Prostate gland (tissue), 2 donors: ENCODE data around the gene CCDC92B.

Source experiments
- POLR2AphosphoS5 ChIP-seq: sonication (generic); formaldehyde crosslinking; IDR thresholded peaks from one replicate; pipeline ENCODE4 v1.6.1; 2017; ENCODE audit warnings: antibody characterized with exemption
- TF ChIP-seq, protein P1 (sequence below), 4 experiments: fragments of 200-600 bp in 2 of 4; fragments of 450-650 bp in 2 of 4; sonication (generic) in 2 of 4; IDR thresholded peaks; 1 replicate in 3 of 4; 2 replicates in 1 of 4; pipeline ENCODE4 v1.5.1; 2016 to 2019; ENCODE audit warnings: antibody characterized with exemption in 4 of 4, mild to moderate bottlenecking in 2 of 4, moderate library complexity in 2 of 4

DNA sequence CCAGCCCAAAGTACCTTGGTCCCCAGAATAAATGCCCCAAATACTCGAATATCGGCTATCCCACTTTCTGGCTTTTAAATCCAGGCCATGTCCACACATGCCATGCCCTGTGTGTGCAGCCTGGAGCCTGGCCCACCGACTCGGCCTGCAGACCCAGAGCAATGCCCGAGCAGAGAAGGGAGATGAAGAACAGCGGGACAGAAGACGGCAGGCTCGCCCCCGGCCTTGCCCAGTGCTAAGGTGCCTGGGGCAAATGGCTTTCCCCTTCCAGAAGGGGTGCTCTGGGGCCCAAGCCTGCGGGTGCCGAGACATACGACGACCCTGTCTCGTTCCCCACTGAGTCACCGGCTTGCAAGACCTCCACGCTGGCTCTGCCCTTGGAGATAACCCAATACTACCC lies 45.8 kb downstream of the CCDC92B start:
- no peak for TF ChIP-seq POLR2AphosphoS5
- TF ChIP-seq, protein P1, sequence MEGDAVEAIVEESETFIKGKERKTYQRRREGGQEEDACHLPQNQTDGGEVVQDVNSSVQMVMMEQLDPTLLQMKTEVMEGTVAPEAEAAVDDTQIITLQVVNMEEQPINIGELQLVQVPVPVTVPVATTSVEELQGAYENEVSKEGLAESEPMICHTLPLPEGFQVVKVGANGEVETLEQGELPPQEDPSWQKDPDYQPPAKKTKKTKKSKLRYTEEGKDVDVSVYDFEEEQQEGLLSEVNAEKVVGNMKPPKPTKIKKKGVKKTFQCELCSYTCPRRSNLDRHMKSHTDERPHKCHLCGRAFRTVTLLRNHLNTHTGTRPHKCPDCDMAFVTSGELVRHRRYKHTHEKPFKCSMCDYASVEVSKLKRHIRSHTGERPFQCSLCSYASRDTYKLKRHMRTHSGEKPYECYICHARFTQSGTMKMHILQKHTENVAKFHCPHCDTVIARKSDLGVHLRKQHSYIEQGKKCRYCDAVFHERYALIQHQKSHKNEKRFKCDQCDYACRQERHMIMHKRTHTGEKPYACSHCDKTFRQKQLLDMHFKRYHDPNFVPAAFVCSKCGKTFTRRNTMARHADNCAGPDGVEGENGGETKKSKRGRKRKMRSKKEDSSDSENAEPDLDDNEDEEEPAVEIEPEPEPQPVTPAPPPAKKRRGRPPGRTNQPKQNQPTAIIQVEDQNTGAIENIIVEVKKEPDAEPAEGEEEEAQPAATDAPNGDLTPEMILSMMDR (IDR thresholded peaks at IDR 0.05): no peak
